NCI-H2196 (cell line): ENCODE results near the gene ALOX12.
"Not testable (repeated sequence)": the region's sequence is repeated elsewhere in the genome, so short reads cannot be mapped to it uniquely, and the experiment has no call there.

Source experiments
- DNase-seq: peaks from one replicate; lab custom pipeline; 2025; ENCODE audit not compliant: unreplicated experiment; lab: John Stamatoyannopoulos, UW

ALOX12 gene

DNA sequence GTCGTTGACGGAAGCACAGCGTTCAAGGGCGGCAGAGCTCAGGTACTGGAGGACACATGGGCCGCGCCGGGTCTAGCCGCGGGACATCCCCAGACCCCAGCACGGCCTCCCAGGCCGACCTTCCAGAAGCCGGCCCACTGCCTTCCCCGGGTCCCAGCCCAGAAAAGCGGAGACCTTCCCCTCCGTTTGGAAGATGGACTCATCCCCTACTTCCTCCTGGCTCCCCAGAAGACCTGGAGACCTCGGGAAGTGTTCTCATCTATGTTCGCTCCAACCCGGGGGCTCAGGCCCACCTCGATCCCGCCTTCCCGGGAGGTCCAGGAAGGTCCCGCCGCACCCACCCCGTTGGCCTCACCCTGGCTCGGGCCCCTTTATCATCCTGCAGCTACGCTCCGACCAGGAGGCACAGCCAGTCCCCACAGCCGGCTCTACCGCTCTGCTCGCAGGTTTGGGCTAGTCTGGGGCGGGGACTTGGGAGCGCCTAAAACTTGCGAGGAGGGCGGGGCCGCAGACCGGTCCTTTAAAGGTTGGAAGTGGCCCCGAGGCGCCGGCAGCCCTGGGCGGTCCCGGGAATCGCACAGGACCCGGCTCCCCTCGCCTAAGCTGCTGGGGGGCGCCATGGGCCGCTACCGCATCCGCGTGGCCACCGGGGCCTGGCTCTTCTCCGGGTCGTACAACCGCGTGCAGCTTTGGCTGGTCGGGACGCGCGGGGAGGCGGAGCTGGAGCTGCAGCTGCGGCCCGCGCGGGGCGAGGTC is at the start of gene ALOX12:
Gene ALOX12, plus strand, starts transcription at position 550 of the 756 bp plus-strand sequence. Its CDS starts 69 bp downstream, at position 619.
- no peak for DNase-seq

DNA sequence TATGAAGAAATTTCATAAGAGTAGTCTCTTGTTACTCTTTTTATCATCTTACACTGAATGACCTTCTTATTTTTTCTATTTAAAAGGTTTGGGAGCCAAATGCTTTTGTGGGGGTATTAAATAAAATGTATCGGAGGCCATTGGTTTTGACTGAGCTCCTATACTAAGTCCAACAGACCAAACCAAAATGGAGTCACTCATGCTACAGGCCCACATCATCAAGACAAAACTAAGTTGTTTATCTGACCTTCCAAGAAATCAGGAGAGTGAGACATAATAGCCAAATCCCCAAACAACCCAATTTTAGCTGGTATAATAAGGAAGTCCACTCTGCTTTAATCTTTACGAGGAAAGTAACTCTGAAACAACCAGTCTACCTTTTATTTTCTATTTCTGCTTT is 48.1 kb upstream of the ALOX12 start:
- DNase-seq, result no peak

GRCh38 chr17:6948562-6948961 is 47.3 kb upstream of the ALOX12 start:
- DNase-seq, result no peak

- DNase-seq, result no peak
Observed at GRCh38 chr17:6948976-6949375, 46.9 kb upstream of the ALOX12 start.

DNA sequence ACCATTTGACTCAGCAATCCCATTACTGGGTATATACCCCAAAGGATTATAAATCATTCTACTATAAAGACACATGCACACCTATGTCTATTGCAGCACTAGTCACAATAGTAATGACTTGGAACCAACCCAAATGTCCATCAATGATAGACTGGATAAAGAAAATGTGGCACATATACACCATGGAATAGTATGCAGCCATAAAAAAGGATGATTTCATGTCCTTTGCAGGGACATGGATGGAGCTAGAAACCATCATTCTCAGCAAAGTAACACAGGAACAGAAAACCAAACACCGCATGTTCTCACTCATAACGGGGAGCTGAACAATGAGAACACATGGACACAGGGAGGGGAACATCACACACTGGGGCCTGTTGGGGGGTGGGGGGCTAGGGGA is 44.9 kb upstream of the ALOX12 start:
- not testable (repeated sequence) for DNase-seq

GRCh38 chr17:6953689-6954088 is 42.2 kb upstream of the ALOX12 start:
- no peak for DNase-seq

DNA sequence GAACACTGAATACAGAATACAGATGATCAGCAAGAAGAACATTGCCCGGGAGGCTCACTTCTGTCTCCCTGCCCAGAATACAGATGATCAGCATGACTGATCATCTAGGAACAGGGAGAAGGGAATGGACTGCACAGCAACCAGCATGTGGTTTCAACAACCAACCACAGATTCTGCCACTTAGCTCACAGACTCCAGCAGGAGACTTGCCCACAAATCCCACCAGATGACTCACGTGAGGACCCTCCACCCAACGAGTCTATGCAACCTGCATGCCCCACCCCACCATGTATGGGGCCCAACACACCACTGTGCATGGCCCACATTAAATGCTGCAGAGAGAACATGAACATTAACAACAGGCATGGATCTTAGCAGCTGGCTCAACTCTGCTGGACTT is 36.1 kb upstream of the ALOX12 start:
- DNase-seq, result no peak

DNA sequence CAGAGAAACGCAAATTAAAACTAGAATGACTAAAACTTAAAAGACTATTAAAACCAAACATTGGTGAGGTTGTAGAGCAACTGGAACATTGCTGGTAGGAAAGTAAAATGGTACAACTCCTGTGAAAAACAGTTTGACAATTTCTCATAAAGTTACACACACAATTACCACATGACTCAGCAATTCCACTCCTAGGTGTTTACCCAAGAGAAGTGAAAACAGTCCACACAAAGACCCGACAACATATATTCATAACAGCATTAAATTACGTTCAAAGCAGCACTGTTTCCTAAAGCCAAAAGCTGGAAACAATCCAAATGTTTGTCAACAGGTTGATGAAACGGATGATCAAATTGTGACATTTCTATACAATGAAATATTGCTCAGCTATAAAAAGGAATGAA is 26.5 kb upstream of the ALOX12 start:
- DNase-seq, result no peak

- no peak for DNase-seq
Observed at GRCh38 chr17:6970992-6971391, 24.9 kb upstream of the ALOX12 start.

DNA sequence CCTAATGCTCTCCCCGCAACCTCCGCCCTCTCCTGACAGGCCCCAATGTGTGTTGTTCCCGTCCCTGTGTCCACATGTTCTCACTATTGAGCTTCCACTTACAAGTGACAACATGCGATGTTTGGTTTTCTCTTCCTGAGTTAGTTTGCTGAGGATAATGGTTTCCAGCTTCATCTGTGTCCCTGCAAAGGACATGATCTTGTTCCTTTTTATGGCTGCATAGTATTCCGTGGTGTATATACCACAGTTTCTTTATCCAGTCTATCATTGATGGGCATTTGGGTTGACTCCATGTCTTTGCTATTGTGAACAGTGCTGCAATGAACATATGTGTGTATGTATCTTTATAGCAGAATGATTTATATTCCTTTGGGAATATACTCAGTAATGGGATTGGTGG is 16.4 kb upstream of the ALOX12 start:
- DNase-seq, result not testable (repeated sequence)

GRCh38 chr17:6981426-6981825 is 14.4 kb upstream of the ALOX12 start:
- no peak for DNase-seq

DNA sequence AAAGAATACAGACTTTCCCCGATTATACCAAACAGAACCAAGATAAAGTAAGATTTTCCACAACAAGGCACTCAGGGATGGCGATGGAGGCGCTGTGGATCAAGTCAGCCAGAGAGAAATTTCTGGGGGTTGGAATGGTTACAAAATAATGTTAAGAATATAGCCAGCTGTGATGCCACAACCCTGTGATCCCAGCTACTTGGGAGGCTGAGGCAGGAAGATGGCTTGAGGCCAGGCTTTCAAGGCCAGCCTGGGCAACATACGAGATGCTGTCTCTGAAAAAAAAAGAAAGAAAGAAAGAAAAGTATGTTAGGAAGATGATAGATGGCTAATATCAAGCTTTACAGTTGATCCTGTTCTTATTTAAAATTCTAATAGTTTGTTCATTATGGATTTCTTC is 10.6 kb upstream of the ALOX12 start:
- no peak for DNase-seq

DNA sequence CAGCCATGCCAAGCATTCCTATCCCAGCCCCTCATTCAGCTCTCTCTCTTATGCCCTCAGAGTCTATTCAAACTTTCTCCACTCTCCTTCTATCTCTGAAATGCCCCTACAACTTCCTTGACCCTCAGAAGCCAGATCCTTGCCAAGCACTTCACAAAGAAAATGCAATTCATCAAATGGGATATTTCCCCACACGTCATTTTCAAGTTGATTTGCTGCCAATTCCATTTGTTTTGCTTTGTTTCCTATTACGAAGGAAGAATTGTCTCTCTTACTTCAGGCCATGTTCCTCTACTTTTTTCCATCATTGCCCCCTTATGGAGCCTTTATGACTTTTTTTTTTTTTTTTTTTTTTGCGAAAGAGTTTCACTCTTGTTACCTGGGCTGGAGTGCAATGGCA is 9.2 kb upstream of the ALOX12 start:
- no peak for DNase-seq

- DNase-seq, result no peak
Observed at GRCh38 chr17:6989779-6990178, 6.1 kb upstream of the ALOX12 start.

GRCh38 chr17:6993613-6994056 is 2.2 kb upstream of the ALOX12 start:
- DNase-seq, result not testable (repeated sequence)

DNA sequence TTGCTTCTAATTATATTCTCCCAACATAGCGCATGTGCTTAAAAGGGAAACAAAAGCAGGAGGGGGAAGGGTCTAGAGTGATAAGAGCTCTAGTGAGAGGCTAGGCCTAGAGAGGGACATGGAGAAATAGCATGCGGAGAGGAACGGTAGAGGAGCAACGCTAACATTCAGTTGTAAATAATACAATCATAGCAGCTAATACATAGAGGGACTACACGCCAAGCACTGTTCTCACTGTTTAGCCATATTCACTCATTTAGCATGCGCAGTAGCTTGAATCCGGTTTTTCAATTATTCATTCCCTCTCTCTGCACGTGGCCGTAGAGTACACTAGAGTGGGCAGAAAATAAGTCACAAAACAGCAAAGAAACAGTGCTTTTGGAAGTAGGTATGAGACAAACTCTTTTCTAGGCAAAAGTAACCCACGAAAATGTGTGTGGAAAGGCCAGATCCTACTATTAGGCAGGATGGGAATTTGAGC is 1.7 kb upstream of the ALOX12 start:
- no peak for DNase-seq

- no peak for DNase-seq
Observed at GRCh38 chr17:6994666-6995256, 1.1 kb upstream of the ALOX12 start.

DNA sequence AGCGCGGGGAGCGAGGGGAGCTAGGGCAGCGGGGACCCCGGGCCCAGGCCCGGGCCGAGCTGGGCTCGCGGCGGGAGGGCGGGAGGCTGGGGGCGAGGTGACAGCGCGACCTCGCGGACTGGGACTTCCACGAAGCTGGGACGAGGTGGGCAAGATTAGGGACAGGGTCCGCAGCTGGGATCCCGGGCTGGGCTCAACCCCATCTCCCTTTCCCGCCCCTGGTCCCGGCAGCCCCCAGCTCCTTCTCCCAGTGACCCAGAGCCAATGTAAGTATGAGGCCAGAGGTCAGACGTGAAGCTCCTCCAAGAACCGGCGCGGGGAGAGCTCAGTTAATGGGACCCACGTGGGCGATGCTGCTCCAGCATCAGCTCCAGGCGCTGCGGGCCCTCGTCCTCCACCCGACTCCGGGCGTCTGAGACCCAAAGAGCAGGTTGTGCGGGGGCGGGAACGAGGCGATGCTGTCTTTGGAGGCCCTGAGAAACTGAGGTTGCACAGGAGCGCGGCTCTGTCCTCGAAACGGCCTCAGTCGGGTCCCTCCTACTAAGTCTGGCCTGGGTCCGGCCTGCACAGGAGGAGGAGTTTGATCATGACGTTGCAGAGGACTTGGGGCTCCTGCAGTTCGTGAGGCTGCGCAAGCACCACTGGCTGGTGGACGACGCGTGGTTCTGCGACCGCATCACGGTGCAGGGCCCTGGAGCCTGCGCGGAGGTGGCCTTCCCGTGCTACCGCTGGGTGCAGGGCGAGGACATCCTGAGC is 585 bp downstream of the ALOX12 start:
- no peak for DNase-seq

- no peak for DNase-seq
Observed at GRCh38 chr17:6997171-6997570, 1.3 kb downstream of the ALOX12 start.

DNA sequence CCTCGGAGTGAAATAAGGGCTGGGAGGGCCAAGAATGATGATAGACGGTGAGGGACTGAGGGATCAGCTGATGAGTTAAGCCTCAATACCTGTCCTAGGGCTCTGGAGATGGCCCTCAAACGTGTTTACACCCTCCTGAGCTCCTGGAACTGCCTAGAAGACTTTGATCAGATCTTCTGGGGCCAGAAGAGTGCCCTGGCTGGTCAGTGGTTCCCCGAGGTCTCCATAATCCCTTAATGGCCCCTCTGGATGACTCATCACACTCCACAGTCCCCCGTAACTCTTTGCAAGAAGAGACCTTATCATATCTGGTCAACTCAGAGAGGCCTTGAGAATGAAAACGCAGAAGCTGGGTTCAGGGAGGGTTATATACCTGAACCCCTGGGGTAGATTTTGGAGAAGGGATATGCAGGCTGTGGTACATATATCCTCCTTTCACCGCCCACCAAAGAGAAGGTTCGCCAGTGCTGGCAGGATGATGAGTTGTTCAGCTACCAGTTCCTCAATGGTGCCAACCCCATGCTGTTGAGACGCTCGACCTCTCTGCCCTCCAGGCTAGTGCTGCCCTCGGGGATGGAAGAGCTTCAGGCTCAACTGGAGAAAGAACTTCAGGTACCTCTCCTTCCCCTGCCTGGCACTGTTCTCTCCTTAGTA is 3.1 kb downstream of the ALOX12 start:
- no peak for DNase-seq

DNA sequence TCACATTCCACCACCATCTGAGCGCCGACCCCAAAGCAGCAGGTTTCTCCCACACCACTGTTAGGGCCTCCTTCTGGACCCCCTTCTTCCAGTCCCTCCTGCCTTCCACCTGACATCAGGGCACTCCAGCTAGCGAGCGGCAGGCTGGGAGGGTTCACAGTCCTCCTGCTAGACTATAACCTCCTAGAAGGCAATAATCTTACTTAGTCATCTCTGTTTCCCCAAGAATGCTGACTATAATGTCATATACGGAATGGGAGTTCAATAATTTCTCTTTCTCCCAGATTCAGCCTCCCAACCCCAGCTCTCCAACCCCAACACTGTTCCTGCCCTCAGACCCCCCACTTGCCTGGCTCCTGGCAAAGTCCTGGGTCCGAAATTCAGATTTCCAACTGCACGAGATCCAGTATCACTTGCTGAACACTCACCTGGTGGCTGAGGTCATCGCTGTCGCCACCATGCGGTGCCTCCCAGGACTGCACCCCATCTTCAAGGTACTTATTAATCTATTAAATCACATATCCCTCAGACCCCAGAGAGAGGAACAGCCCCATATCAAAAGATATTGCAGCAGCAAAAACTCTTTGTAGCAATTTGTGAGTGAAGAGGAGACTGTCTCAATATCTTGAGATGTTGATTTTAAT is 5.6 kb downstream of the ALOX12 start:
- no peak for DNase-seq
